Fibroblast of lung (primary cell): ENCODE results near the gene EPAS1. TPM values are rescaled to one million over a fixed set of nuclear protein-coding genes. Genes with fewer than 3 reads are reported as not detected.

Source experiments
- DNase-seq, 2 donors: peaks; one replicate each; pipeline versions ENCODE4 v3.0.0 to v3.0.0-alpha.2; 2010; ENCODE audit warnings: low read depth in 2 of 2
- H2AFZ ChIP-seq: 2 replicates; pipeline ENCODE4 v1.5.1; 2012; ENCODE audit warnings: low read length, control low read depth, inconsistent platforms
- H3K27ac ChIP-seq: 2 replicates; pipeline ENCODE4 v1.5.1; 2011; ENCODE audit warnings: low read length, control low read depth; ENCODE audit not compliant: insufficient read depth
- H3K27me3 ChIP-seq: 2 replicates; pipeline ENCODE4 v1.5.1; 2011; ENCODE audit warnings: mild to moderate bottlenecking, low read length; ENCODE audit not compliant: control insufficient read depth, insufficient read depth
- H3K36me3 ChIP-seq: 2 replicates; pipeline ENCODE4 v1.5.1; 2011; ENCODE audit warnings: low read length; ENCODE audit not compliant: control insufficient read depth, insufficient read depth
- H3K4me1 ChIP-seq: 2 replicates; pipeline ENCODE4 v1.5.1; 2011; ENCODE audit warnings: low read length; ENCODE audit not compliant: control insufficient read depth, insufficient read depth; ENCODE audit errors: extremely low read depth
- H3K4me2 ChIP-seq: 2 replicates; pipeline ENCODE4 v1.5.1; 2011; ENCODE audit warnings: low read length, control low read depth; ENCODE audit not compliant: insufficient read depth; ENCODE audit errors: extremely low read depth
- H3K4me3 ChIP-seq, 4 experiments: fragments of 200-600 bp in 1 of 4; sonication (generic) in 1 of 4; replicated peaks in 1 of 4; 2 replicates each; pipeline ENCODE4 v1.5.1; 2011 to 2016; ENCODE audit warnings: low read length in 4 of 4, low read depth in 3 of 4, mild to moderate bottlenecking in 3 of 4, control low read depth in 2 of 4, inconsistent platforms in 1 of 4, mixed read lengths in 1 of 4; ENCODE audit not compliant: insufficient read depth in 1 of 4; ENCODE audit errors: control extremely low read depth in 1 of 4
- H3K79me2 ChIP-seq: 2 replicates; pipeline ENCODE4 v1.5.1; 2012; ENCODE audit warnings: mild to moderate bottlenecking, low read length, inconsistent platforms; ENCODE audit not compliant: control insufficient read depth, insufficient read depth
- H3K9ac ChIP-seq: 2 replicates; pipeline ENCODE4 v1.5.1; 2011; ENCODE audit warnings: mild to moderate bottlenecking, low read length, control low read depth; ENCODE audit not compliant: insufficient read depth
- H3K9me3 ChIP-seq: 2 replicates; pipeline ENCODE4 v1.5.1; 2012; ENCODE audit warnings: low read depth, low read length; ENCODE audit not compliant: control insufficient read depth, insufficient read depth
- H4K20me1 ChIP-seq: 2 replicates; pipeline ENCODE4 v1.5.1; 2011; ENCODE audit warnings: low read length; ENCODE audit not compliant: control insufficient read depth, insufficient read depth; ENCODE audit errors: extremely low read depth
- EZH2 ChIP-seq: IDR thresholded peaks from 2 replicates; pipeline ENCODE4 v1.5.1; 2012; ENCODE audit warnings: low read length, control low read depth, mild to moderate bottlenecking; ENCODE audit errors: missing control alignments
- polyA plus RNA-seq, 2 donors: library from polyadenylated mRNA; depleted of rRNA in 1 of 2; stranded (reverse) in 1 of 2; unstranded in 1 of 2; fragments of >200 nt; gene quantifications; 2 replicates each; pipeline ENCODE4 v1.2.1, GENCODE V29; 2011 to 2012; ENCODE audit warnings: missing spikeins in 1 of 2
- total RNA-seq: library from RNA; depleted of rRNA; stranded (reverse); fragments of >200 nt; gene quantifications from 2 replicates; pipeline ENCODE4 v1.2.1, GENCODE V29; 2014
- TF ChIP-seq, protein P1 (sequence below), 2 donors: IDR thresholded peaks in 1 of 2; conservative IDR thresholded peaks in 1 of 2; 1 replicate in 1 of 2; 2 replicates in 1 of 2; pipeline ENCODE4 v1.5.1; 2011 to 2012; ENCODE audit warnings: low read length in 2 of 2, control low read depth in 1 of 2, inconsistent platforms in 1 of 2, low read depth in 1 of 2, mild to moderate bottlenecking in 1 of 2

Gene EPAS1
- total and polyA plus RNA-seq, 2 donors (not counting 1 experiment from before 2014, with no cell fraction given) = 120 to 941 TPM

DNA sequence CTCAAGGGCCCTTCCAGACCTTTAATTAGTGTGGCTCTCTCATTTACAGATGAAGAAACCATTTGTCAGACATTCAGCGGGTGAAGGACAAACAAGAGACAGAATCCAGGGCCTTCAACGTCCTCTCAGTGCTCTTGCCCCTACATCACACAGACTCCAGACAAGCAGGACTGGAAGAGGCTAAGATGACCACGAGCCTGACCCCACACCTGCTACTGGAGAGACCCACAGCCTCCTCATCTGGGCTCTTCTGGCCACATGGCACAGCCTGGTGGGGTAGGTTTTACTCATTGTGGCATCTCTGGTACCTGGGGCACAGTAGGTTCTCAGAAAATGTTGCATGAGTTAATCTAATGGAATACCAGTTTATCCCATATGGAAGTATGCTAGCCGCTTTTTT is 112.5 kb downstream of the EPAS1 start:
- H2AFZ ChIP-seq = no peak overlapping the region

DNA sequence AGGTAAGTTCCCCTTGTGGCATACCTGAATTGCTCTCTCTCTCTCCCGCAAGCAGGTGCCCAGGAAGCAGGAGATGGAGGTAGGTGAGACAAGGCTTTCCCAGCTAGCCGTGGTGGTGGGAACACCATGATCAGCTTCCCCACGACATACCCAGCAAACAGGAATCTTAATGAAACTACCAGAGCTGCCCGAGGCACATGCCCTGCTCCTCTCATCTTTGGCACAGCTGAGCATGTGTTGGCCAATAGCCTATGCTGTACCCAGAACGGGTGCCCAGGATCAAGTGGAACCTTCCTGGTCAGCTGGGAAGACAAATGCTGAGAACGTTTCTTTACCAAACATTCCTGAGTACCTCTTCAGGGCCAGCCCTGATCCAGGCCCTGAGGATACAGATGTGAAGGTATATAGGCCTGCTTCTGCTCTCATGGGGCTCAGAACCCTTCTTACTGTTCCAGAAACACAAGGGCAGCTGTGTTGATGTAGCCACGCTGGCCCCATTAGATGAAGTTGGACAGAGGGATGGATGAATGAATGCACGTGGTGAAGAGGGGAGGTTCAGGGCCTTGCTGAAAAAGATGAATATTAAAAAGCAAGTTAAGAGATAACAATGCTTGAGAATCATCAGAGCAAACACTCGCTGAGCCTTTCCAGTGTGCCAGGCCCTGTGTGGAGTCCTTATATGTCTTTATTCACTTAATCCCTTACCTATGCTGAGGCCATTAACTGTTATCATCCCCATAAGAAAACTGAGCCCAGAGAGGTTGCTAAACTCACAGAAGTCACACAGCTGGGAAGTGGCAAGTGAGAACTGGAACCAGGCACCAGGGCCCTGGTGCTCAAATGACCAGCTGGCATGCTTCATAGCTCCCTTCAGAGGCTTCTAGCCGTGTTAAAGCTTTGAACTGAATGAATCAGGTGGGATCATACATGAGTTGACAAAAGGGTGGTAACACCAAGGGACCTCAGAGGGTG is 113.4 kb downstream of the EPAS1 start:
- TF ChIP-seq, protein P1, sequence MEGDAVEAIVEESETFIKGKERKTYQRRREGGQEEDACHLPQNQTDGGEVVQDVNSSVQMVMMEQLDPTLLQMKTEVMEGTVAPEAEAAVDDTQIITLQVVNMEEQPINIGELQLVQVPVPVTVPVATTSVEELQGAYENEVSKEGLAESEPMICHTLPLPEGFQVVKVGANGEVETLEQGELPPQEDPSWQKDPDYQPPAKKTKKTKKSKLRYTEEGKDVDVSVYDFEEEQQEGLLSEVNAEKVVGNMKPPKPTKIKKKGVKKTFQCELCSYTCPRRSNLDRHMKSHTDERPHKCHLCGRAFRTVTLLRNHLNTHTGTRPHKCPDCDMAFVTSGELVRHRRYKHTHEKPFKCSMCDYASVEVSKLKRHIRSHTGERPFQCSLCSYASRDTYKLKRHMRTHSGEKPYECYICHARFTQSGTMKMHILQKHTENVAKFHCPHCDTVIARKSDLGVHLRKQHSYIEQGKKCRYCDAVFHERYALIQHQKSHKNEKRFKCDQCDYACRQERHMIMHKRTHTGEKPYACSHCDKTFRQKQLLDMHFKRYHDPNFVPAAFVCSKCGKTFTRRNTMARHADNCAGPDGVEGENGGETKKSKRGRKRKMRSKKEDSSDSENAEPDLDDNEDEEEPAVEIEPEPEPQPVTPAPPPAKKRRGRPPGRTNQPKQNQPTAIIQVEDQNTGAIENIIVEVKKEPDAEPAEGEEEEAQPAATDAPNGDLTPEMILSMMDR (conservative IDR thresholded peaks at IDR 0.05 in 1 of 2, IDR thresholded peaks at IDR 0.05 in 1 of 2; ENCODE audit: low read depth in 1 of 2, low read length in 2 of 2) = no peak
- no peak for TF ChIP-seq EZH2
- no peak for DNase-seq
- no peak overlapping the region for H3K27ac ChIP-seq

More for the DNA sequence above, 112.5 kb downstream of the EPAS1 start:
- H4K20me1 ChIP-seq = no peaks in the 10 kb centered on the region
- no peak for DNase-seq
- H3K9me3 ChIP-seq = no peaks in the 10 kb centered on the region
- H3K4me2 ChIP-seq = no peak overlapping the region
- no peaks in the 10 kb centered on the region for H3K36me3 ChIP-seq
- H3K79me2 ChIP-seq = no peaks in the 10 kb centered on the region
- no peaks in the 10 kb centered on the region for H3K27me3 ChIP-seq
- TF ChIP-seq, protein P1 (conservative IDR thresholded peaks at IDR 0.05 in 1 of 2, IDR thresholded peaks at IDR 0.05 in 1 of 2; ENCODE audit: low read depth in 1 of 2, low read length in 2 of 2) = no peak
- TF ChIP-seq EZH2 = no peak
- peaks cover 2% of the 10 kb centered on the region for H3K4me1 ChIP-seq
- H3K9ac ChIP-seq = no peak overlapping the region
- H3K27ac ChIP-seq = no peak overlapping the region
- H3K4me3 ChIP-seq = no peak overlapping the region

DNA sequence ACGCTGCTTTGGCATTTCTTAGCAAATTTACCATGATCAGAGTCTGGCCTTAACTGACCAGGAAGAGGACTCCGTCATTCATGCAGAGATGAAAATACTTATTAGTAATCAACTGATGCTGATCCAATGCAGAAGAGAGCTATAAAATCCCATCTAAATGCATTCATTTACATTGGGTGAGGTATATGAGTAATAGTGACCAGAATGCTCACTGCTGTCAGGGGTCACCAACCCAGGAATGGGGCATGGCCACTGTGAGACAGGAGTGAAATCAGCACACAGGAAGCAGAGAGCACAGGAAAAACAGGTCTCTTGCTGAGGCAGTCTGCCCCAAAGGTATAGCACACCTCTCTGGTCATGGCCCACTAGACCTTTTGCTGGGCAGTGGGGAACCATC is 114.0 kb downstream of the EPAS1 start:
- Histone ChIP-seq H3K79me2 (no peaks in the 10 kb centered on the region), H3K27me3 (no peaks in the 10 kb centered on the region), H3K9ac (no peak overlapping the region), H3K27ac (no peak overlapping the region), H2AFZ (no peak overlapping the region), H3K4me3 (no peak overlapping the region), H3K9me3 (no peaks in the 10 kb centered on the region), H4K20me1 (no peaks in the 10 kb centered on the region), H3K36me3 (no peaks in the 10 kb centered on the region), H3K4me2 (no peak overlapping the region), H3K4me1 (peaks cover 2% of the 10 kb centered on the region)
- TF ChIP-seq, protein P1 (conservative IDR thresholded peaks at IDR 0.05 in 1 of 2, IDR thresholded peaks at IDR 0.05 in 1 of 2; ENCODE audit: low read depth in 1 of 2, low read length in 2 of 2) = no peak
- TF ChIP-seq EZH2 = no peak
- no peak for DNase-seq

More for the DNA sequence above, 113.4 kb downstream of the EPAS1 start:
- Histone ChIP-seq H2AFZ (no peak overlapping the region), H3K27me3 (no peaks in the 10 kb centered on the region), H3K9ac (no peak overlapping the region), H4K20me1 (no peaks in the 10 kb centered on the region), H3K4me2 (no peak overlapping the region), H3K9me3 (no peaks in the 10 kb centered on the region), H3K4me1 (peaks cover 2% of the 10 kb centered on the region), H3K79me2 (no peaks in the 10 kb centered on the region), H3K36me3 (no peaks in the 10 kb centered on the region), H3K4me3 (no peak overlapping the region)
